ENCODE measurements around the gene TRMT112.

Gene TRMT112

GRCh38 chr11:64295760-64296159 is 21.6 kb downstream of the TRMT112 start:
- H3K4me3 ChIP-seq (ENCODE audit: severe bottlenecking), result no peak overlapping the region
- no peaks in the 10 kb centered on the region for H3K9me3 ChIP-seq (ENCODE audit: severe bottlenecking)
- no peak for TF ChIP-seq CTCF (IDR thresholded peaks at IDR 0.05; ENCODE audit: poor library complexity, severe bottlenecking)
- no peak for ATAC-seq (ENCODE audit: low read depth)
- H3K4me1 ChIP-seq (ENCODE audit: insufficient read depth, poor library complexity, severe bottlenecking), result no peaks in the 10 kb centered on the region
- no peaks in the 10 kb centered on the region for H3K36me3 ChIP-seq (ENCODE audit: low read depth)
- peaks cover 48% of the 10 kb centered on the region for H3K27me3 ChIP-seq (ENCODE audit: insufficient read depth, poor library complexity, severe bottlenecking)
- H3K27ac ChIP-seq (ENCODE audit: poor library complexity, severe bottlenecking), result no peak overlapping the region
- no peak for DNase-seq (ENCODE audit: low spot score)

GRCh38 chr11:64294774-64295173 is 22.6 kb downstream of the TRMT112 start:
- ATAC-seq (ENCODE audit: low read depth) (no peak), DNase-seq (ENCODE audit: low spot score) (no peak)
- no peak for TF ChIP-seq CTCF (IDR thresholded peaks at IDR 0.05; ENCODE audit: poor library complexity, severe bottlenecking)
- Histone ChIP-seq H3K4me3 (ENCODE audit: severe bottlenecking) (no peak overlapping the region), H3K27ac (ENCODE audit: poor library complexity, severe bottlenecking) (no peak overlapping the region), H3K9me3 (ENCODE audit: severe bottlenecking) (no peaks in the 10 kb centered on the region), H3K27me3 (ENCODE audit: insufficient read depth, poor library complexity, severe bottlenecking) (peaks cover 40% of the 10 kb centered on the region), H3K4me1 (ENCODE audit: insufficient read depth, poor library complexity, severe bottlenecking) (no peaks in the 10 kb centered on the region), H3K36me3 (ENCODE audit: low read depth) (no peaks in the 10 kb centered on the region)

GRCh38 chr11:64292460-64293254 is 24.7 kb downstream of the TRMT112 start:
- no peaks in the 10 kb centered on the region for H3K4me1 ChIP-seq (ENCODE audit: insufficient read depth, poor library complexity, severe bottlenecking)
- H3K9me3 ChIP-seq (ENCODE audit: severe bottlenecking), result no peaks in the 10 kb centered on the region
- no peak overlapping the region for H3K27ac ChIP-seq (ENCODE audit: poor library complexity, severe bottlenecking)
- no peak for DNase-seq (ENCODE audit: low spot score)
- no peaks in the 10 kb centered on the region for H3K36me3 ChIP-seq (ENCODE audit: low read depth)
- H3K4me3 ChIP-seq (ENCODE audit: severe bottlenecking), result no peak overlapping the region
- H3K27me3 ChIP-seq (ENCODE audit: insufficient read depth, poor library complexity, severe bottlenecking), result peaks cover 30% of the 10 kb centered on the region
- TF ChIP-seq CTCF (IDR thresholded peaks at IDR 0.05; ENCODE audit: poor library complexity, severe bottlenecking), result no peak
- no peak for ATAC-seq (ENCODE audit: low read depth)

- H3K4me1 ChIP-seq (ENCODE audit: insufficient read depth, poor library complexity, severe bottlenecking), result no peaks in the 10 kb centered on the region
- TF ChIP-seq CTCF (IDR thresholded peaks at IDR 0.05; ENCODE audit: poor library complexity, severe bottlenecking), result no peak
- ATAC-seq (ENCODE audit: low read depth) (0 out of 3 replicates have a peak, but pooled peaks have one; percentile 13), DNase-seq (ENCODE audit: low spot score) (no peak)
- H3K27ac ChIP-seq (ENCODE audit: poor library complexity, severe bottlenecking), result no peak overlapping the region
- peaks cover 30% of the 10 kb centered on the region for H3K27me3 ChIP-seq (ENCODE audit: insufficient read depth, poor library complexity, severe bottlenecking)
- no peaks in the 10 kb centered on the region for H3K9me3 ChIP-seq (ENCODE audit: severe bottlenecking)
- no peaks in the 10 kb centered on the region for H3K36me3 ChIP-seq (ENCODE audit: low read depth)
- H3K4me3 ChIP-seq (ENCODE audit: severe bottlenecking), result no peak overlapping the region
Observed at GRCh38 chr11:64291752-64292459, 25.5 kb downstream of the TRMT112 start.
